Keratinocyte (primary cell): Measurements from ENCODE around the gene TMPRSS4. TPM values are rescaled to one million over a fixed set of nuclear protein-coding genes. Genes with fewer than 3 reads are reported as not detected.

ENCODE experiments used
- DNase-seq: peaks from one replicate; pipeline ENCODE4 v3.0.0-alpha.2; 2011; ENCODE audit warnings: low read depth, missing footprints, low spot score
- FAIRE-seq: peaks from 2 replicates; lab custom pipeline; 2011; peaks lifted over from hg19 to GRCh38; lab: Jason Lieb, UNC
- H2AFZ ChIP-seq: 2 replicates; pipeline ENCODE4 v1.6.0; 2012; ENCODE audit warnings: low read length, control low read depth, inconsistent platforms; ENCODE audit not compliant: control insufficient read depth
- H3K27ac ChIP-seq: 2 replicates; pipeline ENCODE4 v1.5.1; 2011; ENCODE audit warnings: low read length; ENCODE audit not compliant: control insufficient read depth, insufficient read depth
- H3K27me3 ChIP-seq: 3 replicates; pipeline ENCODE4 v1.6.0; 2011; ENCODE audit warnings: low read length; ENCODE audit not compliant: control insufficient read depth, insufficient read depth; ENCODE audit errors: extremely low read depth
- H3K36me3 ChIP-seq, 2 experiments: 2 replicates in 1 of 2; 3 replicates in 1 of 2; pipeline ENCODE4 v1.5.1; 2011; ENCODE audit warnings: low read length in 2 of 2, mild to moderate bottlenecking in 1 of 2; ENCODE audit not compliant: control insufficient read depth in 2 of 2, insufficient read depth in 2 of 2; ENCODE audit errors: extremely low read depth in 1 of 2
- H3K4me1 ChIP-seq: 3 replicates; pipeline ENCODE4 v1.5.1; 2011; ENCODE audit warnings: low read length; ENCODE audit not compliant: control insufficient read depth, insufficient read depth; ENCODE audit errors: extremely low read depth
- H3K4me2 ChIP-seq: 3 replicates; pipeline ENCODE4 v1.6.0; 2011; ENCODE audit warnings: low read depth, low read length; ENCODE audit not compliant: control insufficient read depth, insufficient read depth; ENCODE audit errors: extremely low read depth
- H3K4me3 ChIP-seq, 3 experiments: fragments of 200-600 bp in 1 of 3; sonication (generic) in 1 of 3; 2 replicates in 2 of 3; 3 replicates in 1 of 3; pipeline ENCODE4 v1.5.1; 2011 to 2016; ENCODE audit warnings: low read length in 3 of 3, mild to moderate bottlenecking in 3 of 3, control low read depth in 2 of 3, inconsistent platforms in 1 of 3, low read depth in 1 of 3, mixed read lengths in 1 of 3, mixed run types in 1 of 3, moderate library complexity in 1 of 3; ENCODE audit not compliant: control insufficient read depth in 2 of 3, insufficient read depth in 2 of 3; ENCODE audit errors: extremely low read depth in 1 of 3
- H3K79me2 ChIP-seq: 2 replicates; pipeline ENCODE4 v1.6.0; 2012; ENCODE audit warnings: low read length; ENCODE audit not compliant: control insufficient read depth, insufficient read depth
- H3K9ac ChIP-seq: 3 replicates; pipeline ENCODE4 v1.6.0; 2011; ENCODE audit warnings: low read length; ENCODE audit not compliant: control insufficient read depth, insufficient read depth; ENCODE audit errors: extremely low read depth
- H3K9me1 ChIP-seq: 3 replicates; pipeline ENCODE4 v1.6.0; 2011; ENCODE audit warnings: low read length; ENCODE audit not compliant: control insufficient read depth, insufficient read depth; ENCODE audit errors: extremely low read depth
- H3K9me3 ChIP-seq: 2 replicates; pipeline ENCODE4 v1.5.1; 2012; ENCODE audit warnings: low read depth, low read length; ENCODE audit not compliant: control insufficient read depth
- H4K20me1 ChIP-seq: 3 replicates; pipeline ENCODE4 v1.6.0; 2011; ENCODE audit warnings: low read length; ENCODE audit not compliant: control insufficient read depth, insufficient read depth; ENCODE audit errors: extremely low read depth
- CTCF ChIP-seq, 3 experiments: IDR thresholded peaks in 1 of 3; conservative IDR thresholded peaks in 1 of 3; optimal IDR thresholded peaks in 1 of 3; 2 replicates in 2 of 3; 3 replicates in 1 of 3; pipeline versions ENCODE3 to v1.5.1; 2011; ENCODE audit warnings: low read length in 3 of 3, mild to moderate bottlenecking in 3 of 3, moderate library complexity in 2 of 3, control low read depth in 1 of 3, inconsistent platforms in 1 of 3; ENCODE audit not compliant: insufficient read depth in 2 of 3; ENCODE audit errors: extremely low read depth in 1 of 3
- EZH2 ChIP-seq: IDR thresholded peaks from one replicate; pipeline ENCODE4 v1.6.1; 2012; ENCODE audit warnings: inconsistent platforms, mild to moderate bottlenecking, low read length, moderate library complexity
- dilution Hi-C: fragments of 300-500 bp; cut with MboI; formaldehyde crosslinking; loops from one replicate; pipeline ENCODE4 v1.7.0; 2020; ENCODE audit warnings: low sequenced_read_pairs; ENCODE audit not compliant: extremely low pct_ligation_motif_present
- polyA plus RNA-seq, 5 experiments: library from polyadenylated mRNA; depleted of rRNA in 3 of 5; stranded (reverse) in 3 of 5; stranded (forward) in 1 of 5; unstranded in 1 of 5; fragments of >200 nt; gene quantifications; 1 replicate in 1 of 5; 2 replicates in 3 of 5; 3 replicates in 1 of 5; pipeline versions ENCODE4 v1.2.1 to v1.2.3, GENCODE V29; 2011 to 2012; ENCODE audit warnings: missing spikeins in 2 of 5, low read depth in 1 of 5, low replicate concordance in 1 of 5

The TMPRSS4 gene
- polyA plus RNA-seq, 1 donor (not counting 4 experiments of a cell fraction or from before 2014, with no cell fraction given), result 1.2 TPM

GRCh38 chr11:118142809-118143208 is 65.9 kb downstream of the TMPRSS4 start:
- Histone ChIP-seq H3K27me3 (no peaks in the 10 kb centered on the region), H3K4me2 (no peak overlapping the region), H4K20me1 (no peaks in the 10 kb centered on the region), H3K9ac (no peak overlapping the region), H3K36me3 (no peaks in the 10 kb centered on the region), H3K9me1 (no peaks in the 10 kb centered on the region), H3K27ac (no peak overlapping the region), H3K9me3 (no peaks in the 10 kb centered on the region), H3K4me3 (no peak overlapping the region), H2AFZ (no peak overlapping the region), H3K79me2 (no peaks in the 10 kb centered on the region), H3K4me1 (peaks cover 25% of the 10 kb centered on the region)
- DNase-seq, result no peak
- dilution Hi-C loops, result no loop called here
- no peak for FAIRE-seq
- TF ChIP-seq EZH2, result no peak
- no peak for TF ChIP-seq CTCF (optimal IDR thresholded peaks at IDR 0.05 in 1 of 3, IDR thresholded peaks at IDR 0.05 in 1 of 3, conservative IDR thresholded peaks at IDR 0.05 in 1 of 3; ENCODE audit: extremely low read depth in 1 of 3, insufficient read depth in 2 of 3, low read length in 3 of 3)

- Histone ChIP-seq H3K36me3 (no peaks in the 10 kb centered on the region), H3K9ac (no peak overlapping the region), H3K9me1 (no peaks in the 10 kb centered on the region), H4K20me1 (no peaks in the 10 kb centered on the region), H3K9me3 (no peaks in the 10 kb centered on the region), H3K27ac (no peak overlapping the region), H3K79me2 (no peaks in the 10 kb centered on the region), H2AFZ (no peak overlapping the region), H3K4me1 (peaks cover 31% of the 10 kb centered on the region), H3K4me2 (no peak overlapping the region), H3K27me3 (no peaks in the 10 kb centered on the region), H3K4me3 (no peak overlapping the region)
- no peak for TF ChIP-seq CTCF (optimal IDR thresholded peaks at IDR 0.05 in 1 of 3, IDR thresholded peaks at IDR 0.05 in 1 of 3, conservative IDR thresholded peaks at IDR 0.05 in 1 of 3; ENCODE audit: extremely low read depth in 1 of 3, insufficient read depth in 2 of 3, low read length in 3 of 3)
- TF ChIP-seq EZH2, result no peak
- dilution Hi-C loops, result no loop called here
- no peak for DNase-seq
- no peak for FAIRE-seq
Measured at GRCh38 chr11:118143661-118144185, 66.8 kb downstream of the TMPRSS4 start.
